ENCODE measurements around the gene ADCYAP1.
"Not testable (repeated sequence)": the region's sequence is repeated elsewhere in the genome, so short reads cannot be mapped to it uniquely, and the experiment has no call there.

The ADCYAP1 gene

GRCh38 chr18:904218-905090 is at the start of gene ADCYAP1:
Gene ADCYAP1, plus strand, starts transcription at chr18:904871. Its CDS starts 516 bp downstream, at chr18:905387.
- peak; percentile 60 for DNase-seq

DNA sequence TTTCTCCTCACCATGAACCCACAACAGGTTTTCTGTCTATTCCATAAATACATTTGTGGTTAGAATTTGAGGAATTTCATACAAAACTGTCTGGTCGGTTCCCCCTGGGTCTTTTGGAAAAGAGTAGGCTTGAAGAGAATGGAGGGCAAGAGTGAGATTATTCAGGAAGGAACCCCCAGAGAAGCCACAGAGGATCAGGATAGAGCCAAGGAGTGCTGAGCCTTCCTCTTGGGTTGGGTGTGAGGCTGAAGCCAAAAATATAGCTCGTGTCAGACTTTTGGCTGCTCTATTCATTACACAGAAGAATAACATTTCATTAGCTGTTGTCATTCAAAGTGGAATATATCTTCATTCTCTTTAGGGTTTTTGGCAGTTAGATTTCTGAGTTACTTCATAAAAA is 46.7 kb upstream of the ADCYAP1 start:
- DNase-seq, result no peak

DNA sequence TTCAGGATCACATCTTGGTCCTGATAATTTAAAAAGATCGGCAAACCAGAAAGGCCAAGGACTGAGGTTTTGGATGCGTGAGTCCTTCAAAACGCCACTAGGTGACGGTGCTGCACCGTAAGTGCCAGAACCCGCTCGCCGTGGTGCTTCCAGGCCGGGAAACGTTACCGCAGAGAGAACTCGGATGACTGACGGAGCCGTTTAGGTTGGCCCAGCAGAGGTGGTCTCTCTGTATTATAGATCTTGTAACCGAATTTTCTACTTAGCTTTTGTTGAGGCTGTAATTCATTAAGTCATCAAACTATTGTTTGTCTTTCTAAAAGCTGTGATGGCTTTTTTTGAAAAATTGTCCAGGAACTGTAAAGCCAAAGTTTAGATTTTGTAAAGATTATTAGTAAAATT is 39.8 kb upstream of the ADCYAP1 start:
- DNase-seq, result peak; percentile 79

GRCh38 chr18:867257-867656 is 37.4 kb upstream of the ADCYAP1 start:
- DNase-seq, result no peak

DNA sequence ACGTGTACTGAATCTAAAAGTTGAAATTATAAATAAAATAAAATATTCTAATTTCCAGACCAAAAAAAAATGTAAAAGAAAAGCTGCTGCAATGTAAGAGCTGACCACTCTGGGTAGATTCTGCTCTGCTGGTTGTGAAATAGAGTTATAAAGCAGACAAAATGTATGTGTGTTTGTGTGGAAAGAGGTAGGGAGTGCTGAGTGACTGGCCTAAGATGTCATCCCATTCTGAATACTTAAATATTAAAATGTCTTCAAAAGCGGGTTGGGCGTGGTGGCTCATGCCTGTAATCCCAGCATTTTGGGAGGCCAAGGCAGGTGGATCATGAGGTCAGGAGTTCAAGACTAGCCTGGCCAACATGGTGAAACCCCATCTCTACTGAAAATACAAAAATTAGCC is 31.2 kb upstream of the ADCYAP1 start:
- not testable (repeated sequence) for DNase-seq

GRCh38 chr18:875912-876311 is 28.8 kb upstream of the ADCYAP1 start:
- no peak for DNase-seq

DNA sequence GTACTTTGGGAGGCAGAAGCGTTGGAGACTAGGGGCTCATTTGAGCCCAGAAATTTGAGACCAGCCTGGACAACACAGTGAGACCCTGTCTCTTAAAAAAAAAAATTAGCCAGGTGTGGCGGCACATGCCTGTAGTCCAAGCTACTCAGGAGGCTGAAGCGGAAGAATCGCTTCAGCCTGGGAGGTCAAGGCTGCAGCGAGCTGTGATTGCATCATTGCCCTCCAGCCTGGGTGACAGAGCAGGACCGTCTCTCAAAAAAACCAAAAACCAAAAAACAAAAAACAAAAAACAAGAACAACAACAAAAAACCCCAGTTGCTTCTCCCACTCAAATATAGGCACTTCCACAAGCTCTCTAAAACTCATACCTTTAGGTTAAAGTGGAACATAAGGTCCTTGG is 27.4 kb upstream of the ADCYAP1 start:
- no peak for DNase-seq

DNA sequence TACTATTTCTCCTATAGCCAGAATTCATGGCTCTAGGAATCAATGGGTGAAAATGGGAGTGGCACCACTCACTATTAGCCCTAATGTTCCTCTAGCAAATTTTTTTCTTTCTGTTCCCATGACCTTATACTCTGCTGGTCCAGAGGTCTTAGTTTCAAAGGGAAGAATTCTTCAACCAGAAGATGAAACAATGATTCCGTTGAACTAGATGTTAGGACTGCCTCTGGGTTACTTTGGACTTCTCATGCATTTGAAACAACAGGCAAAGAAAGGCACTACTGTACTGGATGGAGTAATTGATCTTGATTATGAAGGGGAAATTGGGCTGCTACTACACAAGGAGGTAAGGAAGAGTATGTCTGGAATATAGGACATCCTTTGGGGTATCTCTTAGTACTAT is 18.6 kb upstream of the ADCYAP1 start:
- no peak for DNase-seq

DNA sequence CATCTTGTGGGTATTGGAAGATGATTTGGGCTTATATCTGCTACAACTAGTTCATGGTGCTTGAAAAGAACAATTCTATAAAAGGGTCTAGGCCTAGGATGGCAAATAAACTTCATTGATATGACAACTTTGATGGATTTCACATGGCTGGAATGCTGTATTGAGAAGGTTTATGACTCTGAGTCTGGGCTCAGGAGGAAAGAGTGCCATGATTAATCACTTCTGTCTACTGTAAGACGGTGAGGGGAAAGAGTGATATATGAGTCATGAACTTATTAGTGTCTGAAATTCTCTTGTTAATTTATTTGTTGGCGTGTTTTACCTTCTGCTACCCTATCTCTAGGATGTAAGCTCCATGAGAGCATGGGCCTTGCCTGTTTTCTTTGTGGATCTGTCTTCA is 17.0 kb upstream of the ADCYAP1 start:
- no peak for DNase-seq

DNA sequence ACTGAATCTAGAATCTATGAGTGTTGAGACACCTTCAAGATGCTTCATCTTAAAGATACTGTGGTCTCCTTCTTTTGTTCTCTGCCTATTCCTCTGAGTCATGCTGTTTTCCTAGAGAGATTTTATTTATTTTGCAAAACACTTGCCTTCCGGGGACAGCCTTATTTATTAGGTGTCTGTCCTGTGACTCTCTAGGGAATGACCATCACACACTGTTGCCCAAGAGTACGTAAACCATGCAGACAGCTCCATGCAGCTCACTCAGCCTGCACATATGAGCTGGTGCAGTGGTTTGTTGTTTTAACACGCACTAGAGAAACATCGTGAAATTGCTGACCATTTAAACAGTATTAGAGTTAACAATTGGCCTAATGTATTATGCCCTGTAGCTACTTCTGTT is 12.4 kb upstream of the ADCYAP1 start:
- no peak for DNase-seq

DNA sequence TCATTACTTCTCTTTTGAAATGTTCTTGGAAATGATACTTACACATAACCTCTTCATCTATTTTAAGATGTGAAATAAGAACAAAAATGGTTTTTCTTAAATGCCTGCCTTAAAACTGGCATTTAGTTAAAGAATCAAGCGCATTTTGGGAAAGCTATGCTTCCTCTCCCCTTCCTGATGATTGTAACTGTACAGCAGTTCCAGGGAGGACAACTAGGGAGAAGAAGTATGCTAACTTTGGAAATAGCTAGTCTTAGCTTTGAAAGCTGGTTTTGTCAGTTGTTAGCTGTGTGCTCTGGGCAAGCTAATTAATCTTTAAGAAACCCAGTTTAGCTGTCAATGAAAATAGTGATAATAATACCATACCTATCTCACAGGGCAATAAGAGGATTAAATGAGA is 8.4 kb upstream of the ADCYAP1 start:
- DNase-seq, result no peak

- no peak for DNase-seq
Measured at GRCh38 chr18:901761-902160, 2.9 kb upstream of the ADCYAP1 start.

- DNase-seq, result peak; percentile 27
Measured at GRCh38 chr18:902229-902628, 2.4 kb upstream of the ADCYAP1 start.

GRCh38 chr18:903701-904100 is 970 bp upstream of the ADCYAP1 start:
- no peak for DNase-seq

DNA sequence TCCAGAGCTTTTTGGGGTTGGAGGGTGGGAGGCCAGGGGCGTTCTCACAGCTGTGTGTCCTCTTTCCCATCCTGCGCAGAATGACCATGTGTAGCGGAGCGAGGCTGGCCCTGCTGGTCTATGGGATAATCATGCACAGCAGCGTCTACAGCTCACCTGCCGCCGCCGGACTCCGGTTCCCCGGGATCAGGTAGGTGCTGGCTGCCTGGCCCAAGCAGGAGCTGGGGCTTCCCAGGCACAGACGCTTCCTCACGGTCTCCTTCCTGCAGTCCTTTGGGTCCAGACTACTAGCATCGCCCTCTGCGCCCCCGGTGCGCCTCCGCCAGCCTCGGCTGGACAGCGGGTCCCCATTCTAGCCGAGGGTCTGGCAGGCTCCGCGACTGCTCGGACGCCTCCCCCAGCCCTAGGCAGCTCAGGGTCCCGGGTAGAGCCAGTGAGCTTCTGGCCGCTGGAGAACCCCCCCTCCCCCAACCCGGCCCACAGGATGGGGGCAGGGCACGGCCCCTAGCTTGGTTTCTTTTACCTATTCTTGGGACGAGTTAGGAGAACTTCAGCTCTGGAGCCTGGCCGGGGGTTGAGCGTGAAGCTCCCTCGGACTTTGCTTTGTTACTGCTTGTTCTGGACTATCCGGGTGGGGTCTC is 756 bp downstream of the ADCYAP1 start:
- DNase-seq, result no peak

GRCh38 chr18:905948-906415 is 1.3 kb downstream of the ADCYAP1 start:
- DNase-seq, result no peak

DNA sequence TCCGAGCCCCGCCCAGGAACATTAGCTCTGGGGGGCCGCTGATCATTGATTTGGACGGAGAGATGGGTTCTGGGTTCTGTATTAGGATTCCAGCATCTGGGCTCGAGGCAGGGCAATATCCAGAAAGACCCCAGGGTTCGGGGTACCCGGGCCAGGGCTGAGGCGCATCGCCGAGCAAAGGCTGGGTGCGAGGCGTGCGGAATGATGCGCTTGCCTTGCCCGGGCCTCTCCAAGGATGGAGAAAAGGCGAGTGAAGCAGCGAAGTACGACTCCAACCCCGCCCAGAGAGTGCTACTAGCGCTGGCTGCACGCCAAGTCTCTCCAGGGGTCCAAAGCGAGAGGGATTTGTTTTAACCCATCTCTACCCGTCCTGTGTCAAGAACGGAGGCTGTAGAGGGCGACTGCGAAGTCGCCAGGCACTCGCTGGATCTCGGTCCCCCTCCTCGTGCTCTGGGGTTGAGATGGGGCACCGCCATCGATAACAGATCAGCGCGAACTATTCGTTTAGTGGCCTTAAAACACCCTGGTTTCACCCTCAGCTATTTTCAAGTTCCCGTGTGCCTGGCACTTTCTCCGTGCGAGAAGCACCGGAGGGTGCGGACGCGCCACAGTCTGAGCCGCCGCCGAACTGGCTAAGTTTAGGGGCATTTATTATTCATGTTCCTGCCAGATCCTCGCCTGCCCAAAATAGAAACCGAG is 1.9 kb downstream of the ADCYAP1 start:
- peak; percentile 82 for DNase-seq

GRCh38 chr18:907115-907884 is 2.6 kb downstream of the ADCYAP1 start:
- peak; percentile 63 for DNase-seq

DNA sequence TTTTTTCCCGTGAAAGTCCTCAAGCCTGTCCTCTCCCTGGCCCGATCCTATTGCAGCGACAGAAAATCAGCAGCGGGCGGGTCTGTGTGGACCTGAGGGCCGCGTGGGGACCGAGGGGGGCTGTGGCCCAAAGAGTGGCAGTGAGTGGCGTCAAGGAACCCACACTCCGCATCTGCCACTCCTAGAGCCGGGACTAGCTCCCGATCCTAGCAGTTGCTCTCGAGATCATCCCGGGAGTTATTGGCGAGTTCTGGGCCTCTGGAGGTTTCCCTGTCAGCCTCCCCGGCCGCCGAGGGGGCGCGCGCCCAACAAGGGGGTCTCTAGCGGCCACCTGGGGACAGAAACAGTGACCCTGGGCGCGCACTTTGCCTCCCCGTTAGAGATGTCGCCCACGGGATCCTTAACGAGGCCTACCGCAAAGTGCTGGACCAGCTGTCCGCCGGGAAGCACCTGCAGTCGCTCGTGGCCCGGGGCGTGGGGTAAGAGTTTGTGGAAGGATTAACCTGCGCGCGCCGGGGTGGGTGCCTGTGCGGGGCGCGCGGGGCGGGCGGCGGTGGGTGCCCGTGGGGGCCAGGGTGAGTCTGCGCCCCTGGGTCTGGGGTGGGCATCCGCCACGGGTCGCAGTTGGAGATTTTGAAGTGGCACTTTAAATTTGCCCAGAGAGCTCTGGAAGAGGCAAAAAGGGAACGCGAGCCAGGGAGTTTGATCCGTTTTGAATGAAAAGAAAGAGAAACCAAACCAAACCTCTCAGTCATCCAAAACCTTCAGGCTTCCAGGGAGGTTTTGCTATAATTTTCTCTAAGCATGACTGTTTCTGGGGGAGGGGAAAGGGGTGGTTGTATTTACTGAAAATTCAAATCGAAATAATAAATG is 3.5 kb downstream of the ADCYAP1 start:
- DNase-seq, result peak; percentile 20

DNA sequence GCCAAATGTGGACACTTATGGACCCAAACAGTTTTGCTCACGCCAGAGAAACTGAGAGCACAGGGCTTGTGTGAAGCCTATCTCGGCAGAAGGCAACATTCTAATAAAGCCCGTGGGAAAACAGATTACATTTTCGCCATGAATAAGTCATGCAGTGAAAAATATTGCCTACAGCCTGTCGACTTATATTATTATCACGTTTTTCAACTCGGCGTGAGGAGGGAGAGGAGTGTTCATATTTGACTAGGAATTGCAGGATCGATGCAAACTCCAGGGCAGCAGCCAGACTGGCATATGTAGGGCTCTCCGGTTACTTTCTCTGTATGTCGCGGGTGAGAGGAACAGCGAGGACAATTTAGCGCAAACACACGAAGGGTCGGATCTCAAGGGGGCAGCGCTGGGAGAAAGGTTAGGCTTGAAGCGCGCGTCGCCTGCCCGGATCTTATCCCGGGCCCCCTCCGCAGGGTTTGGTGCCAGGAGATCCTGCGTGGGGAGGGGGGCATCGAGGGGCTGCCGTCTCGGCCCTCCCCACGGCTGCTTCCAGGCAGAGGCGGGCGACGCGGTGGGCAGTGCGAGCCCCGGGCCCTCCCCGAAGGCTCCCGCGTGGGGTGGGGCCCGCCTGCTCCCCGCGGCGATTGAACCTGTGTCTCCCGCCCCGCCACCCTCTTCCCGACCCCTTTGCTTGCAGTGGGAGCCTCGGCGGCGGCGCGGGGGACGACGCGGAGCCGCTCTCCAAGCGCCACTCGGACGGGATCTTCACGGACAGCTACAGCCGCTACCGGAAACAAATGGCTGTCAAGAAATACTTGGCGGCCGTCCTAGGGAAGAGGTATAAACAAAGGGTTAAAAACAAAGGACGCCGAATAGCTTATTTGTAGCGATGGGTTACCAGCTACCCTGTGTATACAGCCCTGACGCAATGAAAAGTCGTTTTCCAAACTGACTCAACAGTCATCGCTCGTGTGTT is 4.4 kb downstream of the ADCYAP1 start:
- peak; percentile 64 for DNase-seq

GRCh38 chr18:910247-910646 is 5.6 kb downstream of the ADCYAP1 start:
- DNase-seq, result no peak
